ENCODE data around the gene ISX.

Gene ISX

GRCh38 chr22:35109616-35110015 lies 43.7 kb downstream of the ISX start:
- in situ Hi-C loops (cut with MboI; ENCODE audit: low sequenced_read_pairs) = no loop called here

DNA sequence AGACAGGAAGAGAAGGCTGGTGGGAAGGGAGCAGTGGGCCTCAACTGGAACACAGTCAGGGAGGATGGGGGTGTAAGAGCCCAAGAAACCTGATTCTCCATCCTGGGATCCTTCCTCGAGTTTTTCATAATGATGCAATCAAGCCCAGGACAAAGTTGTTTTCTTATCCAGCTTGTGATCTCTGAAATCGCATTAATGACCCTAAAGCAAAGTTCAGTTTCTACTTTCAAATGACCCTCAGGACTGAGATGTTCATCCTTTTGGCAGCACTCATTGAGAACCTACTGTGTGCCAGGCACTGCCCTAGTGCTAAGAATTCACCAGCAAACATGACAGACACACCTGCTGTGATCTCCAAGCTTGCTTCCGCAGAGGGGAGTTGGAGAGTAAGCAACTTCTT lies 45.3 kb downstream of the ISX start:
- in situ Hi-C loops (cut with MboI; ENCODE audit: low sequenced_read_pairs) = no loop called here

DNA sequence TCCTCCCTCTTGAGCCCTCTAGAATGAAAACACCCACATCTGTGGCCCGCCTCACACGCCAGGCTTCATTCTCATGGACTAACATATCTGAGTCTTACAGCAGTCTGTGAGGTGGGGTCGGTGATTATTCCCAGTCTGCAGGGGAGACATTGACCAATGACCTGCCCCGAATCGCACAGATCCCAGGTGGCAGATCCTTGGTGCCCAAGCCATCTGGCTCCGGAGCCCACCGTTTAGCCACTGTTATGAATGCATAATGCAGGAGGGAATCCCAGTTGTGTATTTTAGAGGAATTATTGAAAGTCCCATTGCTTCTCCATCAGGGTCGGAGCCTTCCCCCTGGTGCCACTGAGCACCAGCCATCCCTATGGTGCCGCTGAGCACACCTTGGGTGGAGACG lies 47.4 kb downstream of the ISX start:
- in situ Hi-C loops (cut with MboI; ENCODE audit: low sequenced_read_pairs) = no loop called here

GRCh38 chr22:35114131-35114980 lies 48.4 kb downstream of the ISX start:
- in situ Hi-C loops (cut with MboI; ENCODE audit: low sequenced_read_pairs) = no loop called here

DNA sequence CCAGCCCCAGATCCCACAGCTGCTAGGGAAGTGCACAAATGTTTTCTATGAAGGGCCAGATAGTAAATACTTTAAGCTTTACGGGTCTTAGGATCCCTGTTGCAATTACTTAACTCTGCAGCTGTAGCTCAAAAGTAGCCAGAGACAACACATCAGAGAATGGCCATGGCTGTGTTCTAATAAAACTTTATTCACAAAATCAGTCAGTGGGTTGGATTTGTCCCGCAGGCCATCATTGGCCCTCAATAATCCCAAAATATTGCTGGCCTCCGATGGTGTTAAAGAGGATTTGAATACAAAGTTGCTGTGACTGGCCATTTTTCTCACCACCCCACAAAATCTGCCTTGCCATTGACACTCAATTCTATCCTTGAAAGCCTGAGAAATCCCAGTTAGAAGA lies 49.6 kb downstream of the ISX start:
- in situ Hi-C loops (cut with MboI; ENCODE audit: low sequenced_read_pairs) = no loop called here

DNA sequence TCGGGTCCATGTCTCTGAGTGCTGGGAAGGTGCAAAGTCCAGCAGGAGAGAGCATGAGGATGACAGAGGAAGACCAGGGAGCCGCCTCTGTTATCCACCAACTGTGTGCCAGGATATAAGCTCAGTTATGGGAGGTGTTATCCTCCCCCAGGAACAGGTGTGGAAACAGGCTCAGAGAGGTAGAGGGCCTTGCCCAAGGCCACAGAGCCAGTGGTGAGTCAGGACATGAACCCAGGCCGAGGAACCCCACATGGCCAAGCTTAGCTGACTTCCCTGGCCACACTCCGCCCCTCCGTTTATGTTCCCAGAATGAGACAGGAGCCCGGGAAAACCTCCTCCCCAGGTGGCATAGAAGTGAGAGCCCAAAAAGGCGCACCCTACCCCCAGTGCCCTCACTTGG lies 50.3 kb downstream of the ISX start:
- in situ Hi-C loops (cut with MboI; ENCODE audit: low sequenced_read_pairs) = no loop called here

DNA sequence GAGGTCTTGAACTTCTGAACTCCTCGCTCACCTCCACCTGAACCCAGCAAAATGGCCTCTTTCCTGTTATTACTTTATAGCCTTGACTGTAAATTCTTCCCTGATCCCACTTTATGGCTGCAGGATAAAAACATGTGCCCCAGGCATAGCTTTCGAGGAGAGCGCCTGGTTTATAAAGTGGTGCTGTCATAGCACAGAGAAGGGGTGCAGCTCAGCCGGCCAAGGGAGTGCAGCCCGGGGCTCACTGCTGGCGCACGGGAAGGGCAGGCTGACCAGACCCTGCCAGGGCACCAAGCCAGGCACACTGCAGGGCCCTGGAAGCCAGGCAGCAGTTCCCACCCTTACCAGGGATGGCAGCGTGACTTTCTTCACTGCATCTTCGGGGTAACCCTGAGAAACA lies 50.9 kb downstream of the ISX start:
- in situ Hi-C loops (cut with MboI; ENCODE audit: low sequenced_read_pairs) = no loop called here

- in situ Hi-C loops (cut with MboI; ENCODE audit: low sequenced_read_pairs) = no loop called here
These were observed 53.5 kb downstream of the ISX start for GRCh38 chr22:35119494-35119893.

- in situ Hi-C loops (cut with MboI; ENCODE audit: low sequenced_read_pairs) = loop anchor here (25.0 kb wide), 1 partner anchor 712 kb away; no protein-coding TSS in a partner anchor
These were observed 58.8 kb downstream of the ISX start for GRCh38 chr22:35124691-35125219.

DNA sequence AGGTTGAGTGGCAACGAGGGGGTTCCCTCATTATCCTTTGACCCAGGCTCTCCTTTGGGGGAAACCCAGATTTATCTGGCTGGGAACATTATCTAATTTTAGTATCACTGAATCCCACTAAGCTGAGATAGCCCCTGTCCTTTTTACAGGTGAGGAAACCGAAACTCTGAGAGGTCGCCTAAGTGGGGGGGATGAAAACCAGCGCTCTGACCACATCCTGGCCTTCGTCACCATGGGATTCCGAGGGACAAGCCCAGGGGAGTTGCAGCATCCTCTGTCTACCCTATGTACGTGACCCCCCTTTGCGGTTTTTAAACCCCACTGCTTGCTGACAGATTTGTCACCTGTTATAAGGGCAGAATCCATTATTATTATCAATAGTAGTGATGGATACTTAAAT lies 61.0 kb downstream of the ISX start:
- in situ Hi-C loops (cut with MboI; ENCODE audit: low sequenced_read_pairs) = loop anchor here (25.0 kb wide), 1 partner anchor 715 kb away; no protein-coding TSS in a partner anchor

DNA sequence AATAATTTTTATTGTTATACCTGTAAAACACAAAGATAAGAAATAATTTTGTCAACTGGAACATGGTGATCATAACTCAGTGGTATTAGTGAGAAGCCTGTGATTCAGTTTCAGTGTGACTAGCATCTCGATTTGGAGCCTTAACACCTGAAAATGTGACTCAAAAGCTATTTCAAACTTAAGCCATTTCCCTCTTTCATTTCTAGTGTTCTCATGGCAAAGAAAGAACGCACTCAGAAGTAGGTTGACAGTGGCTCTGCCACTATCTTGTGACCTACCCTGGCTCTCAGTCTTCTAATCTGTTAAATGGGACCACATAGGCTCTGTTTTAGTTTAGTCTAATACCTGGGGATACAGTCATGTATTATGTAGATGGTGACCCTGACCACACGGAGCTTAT lies 62.7 kb downstream of the ISX start:
- in situ Hi-C loops (cut with MboI; ENCODE audit: low sequenced_read_pairs) = loop anchor here (25.0 kb wide), 1 partner anchor 716 kb away; no protein-coding TSS in a partner anchor

DNA sequence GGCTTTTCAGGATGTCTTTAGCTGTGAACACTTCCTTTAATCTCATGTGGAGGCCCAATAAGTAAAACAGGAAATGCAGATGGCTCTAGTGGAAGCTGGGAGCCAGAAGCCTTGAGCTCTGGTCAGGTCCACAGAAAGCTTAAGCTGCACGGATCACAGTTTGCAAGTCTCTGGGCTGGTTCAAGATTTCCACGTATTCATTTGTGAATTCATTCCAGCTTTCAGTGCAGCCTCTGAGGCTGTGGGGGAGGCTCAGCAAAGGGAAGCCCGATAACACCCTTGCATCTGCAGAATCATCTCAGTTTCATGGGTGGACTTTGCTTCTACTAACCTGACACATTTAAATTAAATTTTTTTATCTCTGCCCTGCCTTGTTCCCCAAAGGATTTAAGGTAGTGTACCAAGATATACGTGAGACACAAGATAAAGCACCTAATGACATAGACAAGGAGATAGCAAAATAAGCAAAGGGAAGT lies 65.6 kb downstream of the ISX start:
- in situ Hi-C loops (cut with MboI; ENCODE audit: low sequenced_read_pairs) = loop anchor here (25.0 kb wide), 1 partner anchor 719 kb away; no protein-coding TSS in a partner anchor

- in situ Hi-C loops (cut with MboI; ENCODE audit: low sequenced_read_pairs) = loop anchor here (25.0 kb wide), 1 partner anchor 720 kb away; no protein-coding TSS in a partner anchor
These were observed 66.6 kb downstream of the ISX start for GRCh38 chr22:35132568-35132967.

DNA sequence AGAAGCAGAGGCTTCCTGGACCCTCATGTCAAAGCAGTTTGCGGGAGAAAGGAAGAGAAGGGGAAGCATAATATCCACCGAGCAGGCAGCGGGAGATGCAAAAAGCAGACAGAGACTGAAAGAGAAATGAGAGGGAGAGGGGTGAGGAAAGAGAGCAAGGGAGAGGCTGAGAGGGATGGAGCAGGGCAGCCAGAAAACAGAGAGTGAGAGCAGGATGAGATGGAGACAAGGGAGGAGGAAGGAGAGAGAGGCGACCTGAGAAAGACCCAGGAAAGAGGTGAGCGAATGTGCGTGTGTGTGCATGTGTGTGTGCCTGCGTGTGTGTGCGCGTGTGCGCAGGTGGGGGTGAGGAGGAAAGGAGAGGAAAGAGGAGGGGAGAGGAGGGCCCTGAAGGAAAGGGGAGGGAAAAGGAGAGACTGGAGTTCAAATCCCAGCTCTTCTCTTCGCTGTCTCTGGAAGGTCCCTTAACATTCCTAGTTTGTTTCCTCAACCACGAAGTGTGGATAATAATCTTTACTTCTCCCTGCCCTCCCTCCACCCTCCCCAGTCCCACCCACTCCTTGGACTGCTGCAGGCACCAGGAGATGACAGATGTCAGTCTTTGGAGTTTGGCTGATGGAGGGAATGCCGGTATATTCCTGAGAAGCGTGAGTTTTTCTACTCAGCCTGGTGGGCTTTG lies 67.9 kb downstream of the ISX start:
- in situ Hi-C loops (cut with MboI; ENCODE audit: low sequenced_read_pairs) = loop anchor here (25.0 kb wide), 1 partner anchor 722 kb away; no protein-coding TSS in a partner anchor

DNA sequence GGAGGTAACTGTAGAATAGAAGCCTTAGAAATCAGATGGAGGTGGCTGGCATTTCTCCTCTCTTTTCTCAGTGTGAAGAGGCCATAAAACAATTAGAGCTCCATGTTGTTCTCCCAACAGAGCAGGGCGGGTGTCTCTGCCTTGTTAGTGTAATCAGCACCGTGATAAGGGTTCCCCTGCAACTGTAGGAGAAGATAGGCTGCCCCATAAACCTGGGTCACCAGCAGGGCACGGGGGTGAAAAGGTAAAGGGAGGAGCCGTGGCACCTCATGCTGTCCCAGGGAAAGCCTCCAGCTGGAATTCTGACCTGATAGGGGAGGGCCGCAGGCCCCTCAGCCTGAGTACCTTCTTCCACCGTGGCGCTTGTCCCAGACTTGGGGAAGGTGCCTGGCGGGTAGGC lies 68.7 kb downstream of the ISX start:
- in situ Hi-C loops (cut with MboI; ENCODE audit: low sequenced_read_pairs) = loop anchor here (25.0 kb wide), 1 partner anchor 722 kb away; no protein-coding TSS in a partner anchor

DNA sequence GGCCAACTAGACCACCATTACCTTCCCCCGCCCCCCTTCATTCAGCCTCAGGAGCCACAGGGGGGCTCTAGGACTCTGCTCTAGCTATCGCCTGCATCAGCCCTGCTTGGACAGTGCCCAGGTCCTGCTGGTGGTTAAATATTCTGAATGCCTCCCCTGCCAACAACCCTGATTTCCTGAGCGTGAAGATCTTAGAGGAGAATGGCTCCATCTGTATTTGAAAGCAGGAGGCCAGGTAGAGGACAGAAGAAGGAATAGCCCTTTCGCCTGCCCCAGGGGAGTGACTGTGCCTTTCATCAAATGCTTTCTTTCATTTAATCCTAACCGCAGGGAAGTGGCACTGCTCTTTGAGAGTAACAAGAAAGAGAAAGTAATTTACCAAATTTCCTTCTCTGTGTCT lies 69.2 kb downstream of the ISX start:
- in situ Hi-C loops (cut with MboI; ENCODE audit: low sequenced_read_pairs) = loop anchor here (25.0 kb wide), 1 partner anchor 723 kb away; no protein-coding TSS in a partner anchor

All from HL-60/S4 treated with phorbol 12-myristate 13-acetate at 8.2 ng/mL for 4 days and 3 days (cell line).